Measurements from ENCODE around the gene CORO7. TPM values are rescaled to one million over a fixed set of nuclear protein-coding genes. Genes with fewer than 3 reads are reported as not detected.

CORO7 gene
- polyA plus RNA-seq, 1 donor from 2014 or later = 57.6 TPM

DNA sequence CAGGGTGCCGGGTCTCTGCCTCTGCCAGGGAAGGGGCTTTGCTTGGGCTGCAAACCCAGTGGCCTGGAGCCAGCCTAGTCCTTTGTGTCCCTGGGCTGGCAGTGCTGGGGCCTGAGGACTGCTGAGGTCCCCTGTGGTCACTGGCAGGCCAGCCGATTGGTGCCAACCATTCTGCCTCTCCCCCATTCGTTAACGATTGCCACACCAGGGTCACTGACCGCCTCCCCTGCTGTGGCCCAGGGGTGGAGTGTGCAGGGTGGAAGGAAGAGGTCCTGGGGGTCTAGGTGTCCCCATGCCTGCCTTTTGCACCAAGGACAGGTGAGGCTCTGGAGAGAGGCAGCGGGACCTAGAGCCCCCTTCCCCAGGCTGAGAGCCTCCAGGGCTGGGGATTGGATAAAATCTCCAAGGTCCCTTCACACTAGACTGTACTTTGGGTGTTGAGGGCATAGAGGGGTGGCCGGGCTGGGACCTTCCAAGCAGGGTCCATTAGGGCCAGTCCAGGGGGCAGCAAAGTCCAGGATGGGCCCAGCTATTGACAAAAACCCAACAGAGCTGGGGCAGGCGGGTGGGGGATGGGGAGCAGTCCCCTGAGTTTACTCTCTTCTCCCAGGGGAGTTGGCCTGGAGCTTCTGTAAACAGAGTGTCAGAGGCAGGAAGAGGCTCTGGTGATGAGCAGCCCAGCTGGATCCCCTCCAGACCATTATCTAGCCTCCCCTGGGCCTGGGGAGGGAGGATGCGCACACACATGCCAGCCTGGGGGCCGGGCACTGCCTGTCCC, 43.6 kb downstream of the CORO7 start:
- H3K9ac ChIP-seq (ENCODE audit: low read length) = no peak overlapping the region

DNA sequence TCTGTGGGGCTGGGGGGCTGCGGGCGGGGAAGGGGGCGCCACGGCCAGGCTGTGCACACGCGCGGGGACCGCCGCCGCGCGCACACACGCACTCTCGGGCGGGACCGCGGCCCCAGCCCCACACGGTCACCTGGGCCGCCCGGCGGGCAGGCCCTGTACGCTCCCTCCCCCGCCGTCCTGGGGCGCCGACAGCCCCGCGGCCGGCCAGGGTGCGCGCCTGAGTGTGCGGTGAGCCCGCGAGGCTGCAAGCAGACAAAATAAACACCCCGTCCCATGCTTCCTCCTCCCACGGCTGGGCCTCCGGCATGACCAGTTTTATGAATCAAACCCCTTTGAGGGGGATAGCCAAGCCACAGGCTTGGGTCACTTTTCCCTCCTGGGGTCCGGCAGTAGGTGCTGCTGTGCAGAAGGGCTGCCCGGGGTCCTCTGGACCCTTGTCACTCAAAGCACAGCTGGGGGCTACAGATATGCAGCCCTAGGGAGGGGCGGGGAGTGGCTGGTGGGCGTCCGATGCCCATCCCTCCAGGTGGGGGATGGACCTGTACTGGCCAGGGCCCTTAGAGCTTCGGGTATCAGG, 44.3 kb downstream of the CORO7 start:
- no peaks in the 10 kb centered on the region for H4K20me1 ChIP-seq (ENCODE audit: insufficient read depth)
- peaks cover 11% of the 10 kb centered on the region for H3K27me3 ChIP-seq (ENCODE audit: insufficient read depth, low read depth, low read length)
- no peak overlapping the region for H3K9ac ChIP-seq (ENCODE audit: low read length)
- H3K9me2 ChIP-seq (ENCODE audit: insufficient read depth, low read length) = no peaks in the 10 kb centered on the region
- no peak overlapping the region for H2AFZ ChIP-seq (ENCODE audit: low read depth, low read length)
- TF ChIP-seq, protein P1, sequence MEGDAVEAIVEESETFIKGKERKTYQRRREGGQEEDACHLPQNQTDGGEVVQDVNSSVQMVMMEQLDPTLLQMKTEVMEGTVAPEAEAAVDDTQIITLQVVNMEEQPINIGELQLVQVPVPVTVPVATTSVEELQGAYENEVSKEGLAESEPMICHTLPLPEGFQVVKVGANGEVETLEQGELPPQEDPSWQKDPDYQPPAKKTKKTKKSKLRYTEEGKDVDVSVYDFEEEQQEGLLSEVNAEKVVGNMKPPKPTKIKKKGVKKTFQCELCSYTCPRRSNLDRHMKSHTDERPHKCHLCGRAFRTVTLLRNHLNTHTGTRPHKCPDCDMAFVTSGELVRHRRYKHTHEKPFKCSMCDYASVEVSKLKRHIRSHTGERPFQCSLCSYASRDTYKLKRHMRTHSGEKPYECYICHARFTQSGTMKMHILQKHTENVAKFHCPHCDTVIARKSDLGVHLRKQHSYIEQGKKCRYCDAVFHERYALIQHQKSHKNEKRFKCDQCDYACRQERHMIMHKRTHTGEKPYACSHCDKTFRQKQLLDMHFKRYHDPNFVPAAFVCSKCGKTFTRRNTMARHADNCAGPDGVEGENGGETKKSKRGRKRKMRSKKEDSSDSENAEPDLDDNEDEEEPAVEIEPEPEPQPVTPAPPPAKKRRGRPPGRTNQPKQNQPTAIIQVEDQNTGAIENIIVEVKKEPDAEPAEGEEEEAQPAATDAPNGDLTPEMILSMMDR (IDR thresholded peaks at IDR 0.05; ENCODE audit: poor library complexity, severe bottlenecking) = no peak
- TF ChIP-seq EZH2 (IDR thresholded peaks at IDR 0.05; ENCODE audit: borderline replicate concordance, insufficient read depth, low read length, poor library complexity, severe bottlenecking) = no peak
- TF ChIP-seq RAD21 (conservative IDR thresholded peaks at IDR 0.05) = no peak
- no peak for TF ChIP-seq POLR2AphosphoS5 (IDR thresholded peaks at IDR 0.05)
- TF ChIP-seq MXI1 (conservative IDR thresholded peaks at IDR 0.05; ENCODE audit: poor library complexity, severe bottlenecking) = no peak
- no peak for TF ChIP-seq TAF1 (IDR thresholded peaks at IDR 0.05; ENCODE audit: low read depth)
- TF ChIP-seq EP300 (conservative IDR thresholded peaks at IDR 0.05; ENCODE audit: poor library complexity, severe bottlenecking) = no peak
- no peak for TF ChIP-seq SMC3 (conservative IDR thresholded peaks at IDR 0.05; ENCODE audit: poor library complexity)
- TF ChIP-seq, protein P2, sequence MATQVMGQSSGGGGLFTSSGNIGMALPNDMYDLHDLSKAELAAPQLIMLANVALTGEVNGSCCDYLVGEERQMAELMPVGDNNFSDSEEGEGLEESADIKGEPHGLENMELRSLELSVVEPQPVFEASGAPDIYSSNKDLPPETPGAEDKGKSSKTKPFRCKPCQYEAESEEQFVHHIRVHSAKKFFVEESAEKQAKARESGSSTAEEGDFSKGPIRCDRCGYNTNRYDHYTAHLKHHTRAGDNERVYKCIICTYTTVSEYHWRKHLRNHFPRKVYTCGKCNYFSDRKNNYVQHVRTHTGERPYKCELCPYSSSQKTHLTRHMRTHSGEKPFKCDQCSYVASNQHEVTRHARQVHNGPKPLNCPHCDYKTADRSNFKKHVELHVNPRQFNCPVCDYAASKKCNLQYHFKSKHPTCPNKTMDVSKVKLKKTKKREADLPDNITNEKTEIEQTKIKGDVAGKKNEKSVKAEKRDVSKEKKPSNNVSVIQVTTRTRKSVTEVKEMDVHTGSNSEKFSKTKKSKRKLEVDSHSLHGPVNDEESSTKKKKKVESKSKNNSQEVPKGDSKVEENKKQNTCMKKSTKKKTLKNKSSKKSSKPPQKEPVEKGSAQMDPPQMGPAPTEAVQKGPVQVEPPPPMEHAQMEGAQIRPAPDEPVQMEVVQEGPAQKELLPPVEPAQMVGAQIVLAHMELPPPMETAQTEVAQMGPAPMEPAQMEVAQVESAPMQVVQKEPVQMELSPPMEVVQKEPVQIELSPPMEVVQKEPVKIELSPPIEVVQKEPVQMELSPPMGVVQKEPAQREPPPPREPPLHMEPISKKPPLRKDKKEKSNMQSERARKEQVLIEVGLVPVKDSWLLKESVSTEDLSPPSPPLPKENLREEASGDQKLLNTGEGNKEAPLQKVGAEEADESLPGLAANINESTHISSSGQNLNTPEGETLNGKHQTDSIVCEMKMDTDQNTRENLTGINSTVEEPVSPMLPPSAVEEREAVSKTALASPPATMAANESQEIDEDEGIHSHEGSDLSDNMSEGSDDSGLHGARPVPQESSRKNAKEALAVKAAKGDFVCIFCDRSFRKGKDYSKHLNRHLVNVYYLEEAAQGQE (IDR thresholded peaks at IDR 0.05; ENCODE audit: borderline replicate concordance) = no peak
- H3K9me3 ChIP-seq (ENCODE audit: low read length) = no peaks in the 10 kb centered on the region
- H3K79me2 ChIP-seq (replicated peaks; ENCODE audit: insufficient read depth, low read length) = no peaks in the 10 kb centered on the region
- H3K36me3 ChIP-seq (ENCODE audit: insufficient read depth, low read length) = no peaks in the 10 kb centered on the region
- peak overlapping the region; percentile 56 for H3K4me3 ChIP-seq (ENCODE audit: low read length)
- H3K27ac ChIP-seq (ENCODE audit: low read length) = no peak overlapping the region
- no peaks in the 10 kb centered on the region for H3F3A ChIP-seq (ENCODE audit: insufficient read depth, low read length, poor library complexity, severe bottlenecking)
- H3K4me2 ChIP-seq (ENCODE audit: low read length) = no peak overlapping the region

More for the DNA sequence above, 43.6 kb downstream of the CORO7 start:
- H4K20me1 ChIP-seq (ENCODE audit: insufficient read depth) = no peaks in the 10 kb centered on the region
- no peak overlapping the region for H2AFZ ChIP-seq (ENCODE audit: low read depth, low read length)
- no peaks in the 10 kb centered on the region for H3F3A ChIP-seq (ENCODE audit: insufficient read depth, low read length, poor library complexity, severe bottlenecking)
- no peaks in the 10 kb centered on the region for H3K9me2 ChIP-seq (ENCODE audit: insufficient read depth, low read length)
- no peak overlapping the region for H3K27ac ChIP-seq (ENCODE audit: low read length)
- no peak overlapping the region for H3K4me3 ChIP-seq (ENCODE audit: low read length)
- H3K36me3 ChIP-seq (ENCODE audit: insufficient read depth, low read length) = no peaks in the 10 kb centered on the region
- H3K79me2 ChIP-seq (replicated peaks; ENCODE audit: insufficient read depth, low read length) = no peaks in the 10 kb centered on the region
- H3K27me3 ChIP-seq (ENCODE audit: insufficient read depth, low read depth, low read length) = peaks cover 11% of the 10 kb centered on the region
- no peaks in the 10 kb centered on the region for H3K9me3 ChIP-seq (ENCODE audit: low read length)
- TF ChIP-seq POLR2AphosphoS5 (IDR thresholded peaks at IDR 0.05) = no peak
- TF ChIP-seq, protein P2 (IDR thresholded peaks at IDR 0.05; ENCODE audit: borderline replicate concordance) = no peak
- TF ChIP-seq, protein P1 (IDR thresholded peaks at IDR 0.05; ENCODE audit: poor library complexity, severe bottlenecking) = no peak
- TF ChIP-seq MXI1 (conservative IDR thresholded peaks at IDR 0.05; ENCODE audit: poor library complexity, severe bottlenecking) = no peak
- H3K4me2 ChIP-seq (ENCODE audit: low read length) = no peak overlapping the region

Measured in neural cell (in vitro differentiated cells).